ENCODE results near the gene OPA3. TPM values are rescaled to one million over a fixed set of nuclear protein-coding genes. Genes with fewer than 3 reads are reported as not detected.

The OPA3 gene
- total and polyA plus RNA-seq, 2 donors (not counting 1 experiment from before 2014, with no cell fraction given), result 7.3 to 11.2 TPM

GRCh38 chr19:45489216-45489855 lies 95.3 kb downstream of the OPA3 start:
- H3K4me3 Mint-ChIP-seq, result no peak overlapping the region
- no peak overlapping the region for H3K9ac ChIP-seq (ENCODE audit: low read length)
- H3K9me3 ChIP-seq (ENCODE audit: control extremely low read depth in 1 of 3, control insufficient read depth in 2 of 3, insufficient read depth in 1 of 3, low read length in 2 of 3), result peaks cover 0 to 15% (median 0%) of the 10 kb centered on the region in 3 donors
- no peak for DNase-seq
- no peak overlapping the region for H3K4me2 ChIP-seq (replicated peaks; ENCODE audit: low read depth, low read length, poor library complexity, severe bottlenecking)
- peaks cover 0 to 21% (median 10%) of the 10 kb centered on the region in 4 experiments for H3K27me3 ChIP-seq (replicated peaks in 1 of 4; ENCODE audit: control extremely low read depth in 1 of 4, control insufficient read depth in 3 of 4, insufficient read depth in 4 of 4, low read length in 3 of 4)
- WGBS (ENCODE audit: insufficient coverage), result 95% methylated on average over 20 of the region's 20 CpGs
- no peak overlapping the region for H2AFZ ChIP-seq (ENCODE audit: insufficient read depth, low read depth, low read length, poor library complexity, severe bottlenecking)
- intact Hi-C loops (cut with micrococcal nuclease), result loop anchor here (10.0 kb wide), 1 partner anchor 245 kb away; the partner anchor contains the start of gene EXOC3L2
- H3K36me3 ChIP-seq (replicated peaks in 1 of 2; ENCODE audit: control extremely low read depth in 1 of 2, control insufficient read depth in 1 of 2, extremely low read depth in 1 of 2, insufficient read depth in 2 of 2, low read length in 1 of 2), result no peaks in the 10 kb centered on the region
- peaks cover 3% of the 10 kb centered on the region for H3K79me2 ChIP-seq (ENCODE audit: control insufficient read depth, insufficient read depth, low read length)
- no peak overlapping the region for H3K27ac ChIP-seq (ENCODE audit: low read length in 2 of 2)
- H3K9me3 Mint-ChIP-seq (ENCODE audit: insufficient read depth), result no peaks in the 10 kb centered on the region
- ATAC-seq (ENCODE audit: low read depth), result no peak
- CTCF ChIA-PET, result interaction anchor here (0.7 to 6.6 kb wide), 7 partner anchors 9 to 88 kb away, joined by 3 to 99 read pairs (median 4); no protein-coding TSS in a partner anchor
- H3K4me3 ChIP-seq (ENCODE audit: control extremely low read depth in 1 of 5, extremely low read depth in 1 of 5, insufficient read depth in 1 of 5, low read depth in 2 of 5, low read length in 4 of 5), result no peak overlapping the region
- peaks cover 16% of the 10 kb centered on the region for H3K4me1 Mint-ChIP-seq
- POLR2A ChIA-PET, result interaction anchor here (0.7 kb wide), 1 partner anchor 152 kb away, joined by 4 read pairs; no protein-coding TSS in a partner anchor
- H3K27me3 Mint-ChIP-seq, result peaks cover 12% of the 10 kb centered on the region
- H4K20me1 ChIP-seq (ENCODE audit: control insufficient read depth, insufficient read depth, low read length, poor library complexity, severe bottlenecking), result no peaks in the 10 kb centered on the region
- TF ChIP-seq CTCF (IDR thresholded peaks at IDR 0.05), result no peak
- no peak for TF ChIP-seq EZH2 (IDR thresholded peaks at IDR 0.05; ENCODE audit: borderline replicate concordance, insufficient read depth, low read depth, low read length, poor library complexity, severe bottlenecking)
- peak overlapping the region; percentile 15 for H3K27ac Mint-ChIP-seq
- peaks cover 15 to 22% of the 10 kb centered on the region in 2 donors for H3K4me1 ChIP-seq (ENCODE audit: control insufficient read depth in 2 of 2, insufficient read depth in 2 of 2, low read length in 2 of 2)

- ATAC-seq (ENCODE audit: low read depth), result no peak
- Histone ChIP-seq H3K4me2 (replicated peaks; ENCODE audit: low read depth, low read length, poor library complexity, severe bottlenecking) (no peak overlapping the region), H3K79me2 (ENCODE audit: control insufficient read depth, insufficient read depth, low read length) (no peaks in the 10 kb centered on the region), H2AFZ (ENCODE audit: insufficient read depth, low read depth, low read length, poor library complexity, severe bottlenecking) (no peak overlapping the region), H3K36me3 (replicated peaks in 1 of 2; ENCODE audit: control extremely low read depth in 1 of 2, control insufficient read depth in 1 of 2, extremely low read depth in 1 of 2, insufficient read depth in 2 of 2, low read length in 1 of 2) (no peaks in the 10 kb centered on the region), H3K9ac (ENCODE audit: low read length) (no peak overlapping the region), H3K4me3 (ENCODE audit: control extremely low read depth in 1 of 5, extremely low read depth in 1 of 5, insufficient read depth in 1 of 5, low read depth in 2 of 5, low read length in 4 of 5) (no peak overlapping the region), H3K27ac (ENCODE audit: low read length in 2 of 2) (no peak overlapping the region), H4K20me1 (ENCODE audit: control insufficient read depth, insufficient read depth, low read length, poor library complexity, severe bottlenecking) (no peaks in the 10 kb centered on the region), H3K9me3 (ENCODE audit: control extremely low read depth in 1 of 3, control insufficient read depth in 2 of 3, insufficient read depth in 1 of 3, low read length in 2 of 3) (peaks cover 0 to 11% (median 0%) of the 10 kb centered on the region in 3 donors), H3K4me1 (ENCODE audit: control insufficient read depth in 2 of 2, insufficient read depth in 2 of 2, low read length in 2 of 2) (peaks cover 15 to 22% of the 10 kb centered on the region in 2 donors), H3K27me3 (replicated peaks in 1 of 4; ENCODE audit: control extremely low read depth in 1 of 4, control insufficient read depth in 3 of 4, insufficient read depth in 4 of 4, low read length in 3 of 4) (peaks cover 0 to 15% (median 7%) of the 10 kb centered on the region in 4 experiments)
- TF ChIP-seq EZH2 (IDR thresholded peaks at IDR 0.05; ENCODE audit: borderline replicate concordance, insufficient read depth, low read depth, low read length, poor library complexity, severe bottlenecking) (no peak), CTCF (IDR thresholded peaks at IDR 0.05) (no peak)
- Mint-ChIP-seq H3K4me1 (peaks cover 18% of the 10 kb centered on the region), H3K27me3 (peaks cover 9% of the 10 kb centered on the region), H3K27ac (no peak overlapping the region), H3K4me3 (no peak overlapping the region), H3K9me3 (ENCODE audit: insufficient read depth) (no peaks in the 10 kb centered on the region)
- CTCF ChIA-PET, result interaction anchor here (0.8 to 6.6 kb wide), 6 partner anchors 9 to 86 kb away, joined by 3 to 99 read pairs (median 8); no protein-coding TSS in a partner anchor
- POLR2A ChIA-PET, result no interaction called here
- DNase-seq, result no peak
- WGBS (ENCODE audit: insufficient coverage), result 95% methylated on average over 13 of the region's 15 CpGs
- intact Hi-C loops (cut with micrococcal nuclease), result loop anchor here (10.0 kb wide), 1 partner anchor 244 kb away; the partner anchor contains the start of gene EXOC3L2
Observed at GRCh38 chr19:45488708-45489107, 95.9 kb downstream of the OPA3 start.

All from B cell (primary cell).